NCI-H69 (cell line): ENCODE results near the gene IFT122.
A peak's percentile ranks its signal among the peaks of the same experiment; 100 is the strongest.
"Not testable (repeated sequence)": the region's sequence is repeated elsewhere in the genome, so short reads cannot be mapped to it uniquely, and the experiment has no call there.

Experiments
- DNase-seq: peaks from one replicate; lab custom pipeline; 2025; lab: John Stamatoyannopoulos, UW

IFT122 gene

GRCh38 chr3:129540776-129541516, 100.9 kb downstream of the IFT122 start:
- DNase-seq, result no peak

- no peak for DNase-seq
These were observed 102.7 kb downstream of the IFT122 start for GRCh38 chr3:129542747-129543146.

- no peak for DNase-seq
These were observed 103.2 kb downstream of the IFT122 start, which contains the start of gene H1-8 for GRCh38 chr3:129543156-129543790. Gene H1-8, plus strand, starts transcription at chr3:129543175. Its CDS starts 44 bp downstream, at chr3:129543219.

GRCh38 chr3:129543999-129544398, 104.0 kb downstream of the IFT122 start:
- no peak for DNase-seq

GRCh38 chr3:129545951-129546350, 105.9 kb downstream of the IFT122 start:
- DNase-seq, result not testable (repeated sequence)

- no peak for DNase-seq
These were observed 107.2 kb downstream of the IFT122 start for GRCh38 chr3:129547241-129547640.

GRCh38 chr3:129548104-129548965, 108.3 kb downstream of the IFT122 start:
- no peak for DNase-seq

GRCh38 chr3:129549006-129549800, 109.2 kb downstream of the IFT122 start:
- DNase-seq, result no peak

- DNase-seq, result no peak
These were observed 109.8 kb downstream of the IFT122 start for GRCh38 chr3:129549805-129550204.

GRCh38 chr3:129552287-129553050, 112.4 kb downstream of the IFT122 start:
- peak; percentile 1 for DNase-seq

GRCh38 chr3:129553171-129553570, 113.1 kb downstream of the IFT122 start:
- peak; percentile 71 for DNase-seq

- DNase-seq, result peak; percentile 40
These were observed 113.7 kb downstream of the IFT122 start for GRCh38 chr3:129553719-129554118.

- no peak for DNase-seq
These were observed 114.5 kb downstream of the IFT122 start for GRCh38 chr3:129554356-129555152.

GRCh38 chr3:129555153-129555550, 115.1 kb downstream of the IFT122 start:
- DNase-seq, result no peak

- no peak for DNase-seq
These were observed 115.8 kb downstream of the IFT122 start for GRCh38 chr3:129555616-129556357.

- DNase-seq, result no peak
These were observed 116.3 kb downstream of the IFT122 start for GRCh38 chr3:129556358-129556695.

- DNase-seq, result no peak
These were observed 117.0 kb downstream of the IFT122 start for GRCh38 chr3:129556890-129557547.

GRCh38 chr3:129557548-129557894, 117.5 kb downstream of the IFT122 start:
- DNase-seq, result no peak
